GM21528 (cell line): Measurements from ENCODE around the gene MEIS2.

Source experiments
- ATAC-seq: cut with Tn5 transposase; IDR thresholded peaks from one replicate; pipeline ENCODE4 v1.9.1; 2021; ENCODE audit warnings: mild to moderate bottlenecking, moderate library complexity; ENCODE audit not compliant: unreplicated experiment, low FRiP score

The MEIS2 gene

GRCh38 chr15:36972704-36973103, 127.6 kb downstream of the MEIS2 start:
- ATAC-seq = no peak

DNA sequence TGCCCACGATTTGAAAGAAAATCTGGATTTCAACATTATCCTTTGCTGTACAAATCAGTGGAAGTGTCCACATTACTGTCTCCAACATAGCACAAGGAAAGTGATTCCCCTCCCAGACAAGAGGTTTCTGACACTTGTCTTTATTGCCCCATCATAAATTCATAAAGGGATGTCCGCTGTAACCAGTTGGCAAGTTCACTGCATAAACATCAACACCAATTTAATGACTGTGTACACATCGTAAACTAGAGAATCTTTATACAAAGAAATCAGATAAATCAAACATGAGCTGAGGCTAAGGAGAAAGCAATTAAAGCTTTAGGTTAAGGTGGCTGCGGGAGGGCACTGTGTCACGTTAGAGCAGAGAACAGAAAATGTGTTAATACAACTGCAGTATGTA, 129.8 kb downstream of the MEIS2 start:
- ATAC-seq = no peak

DNA sequence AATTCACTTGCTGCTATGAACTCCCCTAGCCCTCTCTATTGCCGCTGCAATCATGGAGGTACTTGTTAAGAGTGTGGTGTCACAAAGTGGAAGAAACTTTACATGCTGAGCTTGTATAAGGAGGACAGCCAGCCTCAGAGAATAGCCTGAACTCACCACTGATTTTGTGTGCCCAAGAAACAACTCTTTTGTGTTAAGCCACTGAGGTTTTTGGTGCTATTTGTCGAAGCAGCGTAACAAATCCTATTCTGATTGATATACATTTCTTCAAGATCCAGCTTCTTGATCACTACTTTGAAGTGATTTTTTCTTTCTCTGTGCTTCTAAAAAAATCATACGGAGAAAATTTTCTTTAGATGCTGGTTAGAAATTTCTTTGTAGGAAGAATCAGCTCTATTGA, 132.4 kb downstream of the MEIS2 start:
- ATAC-seq = no peak

DNA sequence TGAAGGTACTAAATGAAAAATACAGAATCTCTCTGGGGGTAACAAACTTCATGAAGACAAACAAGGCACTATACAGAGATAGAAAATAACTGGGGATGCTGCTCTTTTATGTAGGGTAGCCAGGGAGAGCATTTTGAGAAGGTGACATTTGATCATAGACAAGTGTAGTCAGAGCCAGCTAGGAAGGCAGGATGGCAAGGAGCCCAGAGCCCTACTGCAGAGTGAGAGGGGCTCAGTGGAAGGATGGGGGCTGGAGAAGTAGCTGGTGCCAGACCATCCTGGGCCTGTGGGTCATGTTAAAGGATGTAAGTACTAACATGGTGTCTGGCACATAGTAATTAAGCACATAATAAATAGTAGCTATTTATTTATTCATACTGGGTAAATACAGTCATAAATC, 133.6 kb downstream of the MEIS2 start:
- ATAC-seq = no peak

GRCh38 chr15:36965570-36966342, 134.6 kb downstream of the MEIS2 start:
- no peak for ATAC-seq

DNA sequence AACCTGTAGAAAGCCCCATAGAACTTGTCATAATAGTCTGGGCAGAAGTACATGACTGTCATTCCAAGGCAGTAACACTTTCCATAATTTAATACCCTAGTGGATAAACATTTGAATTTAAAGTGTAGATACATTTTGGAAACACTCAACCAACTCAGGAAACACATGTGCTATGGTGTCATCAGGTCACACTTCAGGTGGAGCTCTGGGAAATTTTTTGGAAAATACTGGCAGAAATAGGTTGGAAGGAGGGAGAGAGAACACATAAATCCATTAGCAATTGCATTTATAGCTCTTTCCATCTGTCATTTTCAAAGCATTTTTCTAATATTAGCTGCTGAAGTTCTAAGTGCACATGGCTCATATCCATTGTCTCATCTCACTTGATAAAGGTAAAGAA, 135.7 kb downstream of the MEIS2 start:
- no peak for ATAC-seq

DNA sequence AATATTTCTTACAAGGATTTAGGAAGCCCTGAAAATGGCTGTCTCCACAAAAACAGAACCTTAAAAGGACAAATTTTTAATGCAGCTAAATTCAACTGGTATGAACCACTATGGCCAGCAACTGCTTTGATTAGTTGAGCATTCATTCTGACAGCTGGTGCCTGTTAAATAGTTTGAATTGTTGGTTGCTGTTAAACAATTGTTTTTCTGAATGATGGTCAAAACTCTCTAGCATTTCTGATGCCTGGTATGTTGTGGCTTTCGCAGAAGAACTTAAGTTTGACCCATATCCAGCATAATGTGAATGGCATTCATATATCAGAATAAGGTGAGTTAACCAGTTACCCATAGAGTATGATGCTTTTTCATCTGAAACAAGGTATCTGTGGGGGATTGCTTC, 138.4 kb downstream of the MEIS2 start:
- no peak for ATAC-seq

DNA sequence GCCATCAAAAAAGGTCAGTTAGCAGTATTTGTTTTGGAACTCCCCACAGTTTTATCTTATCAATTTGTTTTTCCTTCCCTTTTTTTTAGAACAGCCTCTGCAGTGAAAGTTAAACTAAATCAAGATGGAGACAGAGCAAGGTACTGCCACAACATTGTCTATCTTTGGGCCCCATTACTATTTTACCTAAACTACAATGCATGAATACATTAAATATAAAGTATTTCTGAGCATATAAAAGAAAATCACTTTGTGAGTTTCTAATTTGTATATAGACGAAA, 139.5 kb downstream of the MEIS2 start:
- no peak for ATAC-seq

GRCh38 chr15:36960179-36960946, 140.0 kb downstream of the MEIS2 start:
- ATAC-seq = no peak

DNA sequence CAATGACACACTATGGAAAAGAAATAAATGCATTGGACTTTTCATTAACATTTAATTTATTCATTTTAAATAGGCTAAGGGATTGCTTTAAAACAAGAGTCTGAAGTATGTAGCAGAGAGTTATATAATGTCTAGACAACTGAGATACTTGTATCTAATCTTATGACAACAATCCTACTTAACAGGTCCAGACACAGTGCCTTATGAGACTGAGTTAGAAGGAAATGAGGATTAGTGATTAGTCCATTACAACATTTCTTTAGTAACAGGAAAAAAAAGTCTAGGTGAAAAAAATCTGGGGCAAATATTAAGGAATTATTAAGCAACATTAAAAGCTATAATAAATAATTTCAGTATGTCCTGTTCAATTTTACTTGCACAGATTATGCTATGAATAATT, 140.6 kb downstream of the MEIS2 start:
- ATAC-seq = no peak

- ATAC-seq = no peak
Measured at GRCh38 chr15:36958606-36959005, 141.7 kb downstream of the MEIS2 start.

DNA sequence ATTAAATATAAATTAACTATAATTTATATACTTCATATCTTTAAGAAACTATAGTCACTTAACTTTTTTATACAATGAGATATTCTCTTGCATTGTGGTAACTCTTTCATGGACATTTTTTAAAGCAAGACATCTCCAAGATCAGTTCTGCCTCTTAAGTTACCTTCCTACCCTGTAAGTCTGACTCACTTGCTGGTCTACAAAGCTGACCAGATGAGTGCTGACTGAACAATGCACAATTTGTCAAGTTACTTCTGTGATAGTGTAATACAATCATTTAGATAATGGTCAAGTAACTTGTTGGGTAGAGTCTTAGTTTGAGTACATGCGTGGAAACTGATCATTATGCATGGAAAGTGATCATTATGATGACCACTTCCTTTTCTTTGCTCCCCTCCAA, 145.9 kb downstream of the MEIS2 start:
- no peak for ATAC-seq

GRCh38 chr15:36953346-36953745, 147.0 kb downstream of the MEIS2 start:
- ATAC-seq = no peak

- ATAC-seq = no peak
Measured at GRCh38 chr15:36951731-36952247, 148.6 kb downstream of the MEIS2 start.

- ATAC-seq = no peak
Measured at GRCh38 chr15:36950371-36950770, 150.0 kb downstream of the MEIS2 start.

DNA sequence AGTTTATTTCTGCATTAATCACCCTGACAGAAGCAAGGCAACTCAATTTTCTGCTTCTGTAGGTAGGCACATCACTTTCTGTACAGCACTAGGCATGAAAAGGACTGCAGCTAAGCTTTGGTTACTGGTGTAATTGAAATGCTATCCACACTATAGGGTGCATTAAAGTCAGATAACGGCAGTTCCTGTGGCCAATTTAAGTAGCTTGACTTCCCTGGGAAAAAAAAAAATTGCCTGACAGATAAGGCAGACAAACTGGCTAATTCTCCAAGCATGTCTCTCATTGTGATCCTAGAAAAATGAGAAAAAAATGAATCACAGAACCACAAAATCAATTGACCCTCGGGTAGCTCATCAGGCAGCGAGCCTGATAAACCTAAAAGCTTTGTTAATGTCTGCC, 151.4 kb downstream of the MEIS2 start:
- ATAC-seq = no peak

- ATAC-seq = no peak
Measured at GRCh38 chr15:36947035-36947719, 153.2 kb downstream of the MEIS2 start.

DNA sequence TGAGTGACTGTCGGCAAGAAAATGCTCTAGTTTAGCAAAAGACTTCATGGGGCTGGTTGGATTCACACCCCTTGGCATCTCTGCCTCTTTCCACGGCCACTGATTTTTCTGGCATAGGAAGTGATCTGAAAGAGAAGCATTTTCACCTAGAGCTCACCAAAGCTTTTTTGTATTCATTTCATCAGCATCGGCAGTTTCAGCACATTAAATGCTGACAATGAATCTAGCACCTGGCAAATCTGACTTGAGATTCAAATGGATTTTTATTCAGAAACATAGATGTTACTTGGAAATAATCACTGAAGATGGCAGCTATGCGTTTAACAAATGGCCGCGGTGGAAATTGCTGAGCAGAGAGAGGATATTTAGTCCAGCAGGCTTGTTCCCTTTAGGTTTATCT, 155.9 kb downstream of the MEIS2 start:
- ATAC-seq = no peak

- ATAC-seq = no peak
Measured at GRCh38 chr15:36943508-36944361, 156.6 kb downstream of the MEIS2 start.

DNA sequence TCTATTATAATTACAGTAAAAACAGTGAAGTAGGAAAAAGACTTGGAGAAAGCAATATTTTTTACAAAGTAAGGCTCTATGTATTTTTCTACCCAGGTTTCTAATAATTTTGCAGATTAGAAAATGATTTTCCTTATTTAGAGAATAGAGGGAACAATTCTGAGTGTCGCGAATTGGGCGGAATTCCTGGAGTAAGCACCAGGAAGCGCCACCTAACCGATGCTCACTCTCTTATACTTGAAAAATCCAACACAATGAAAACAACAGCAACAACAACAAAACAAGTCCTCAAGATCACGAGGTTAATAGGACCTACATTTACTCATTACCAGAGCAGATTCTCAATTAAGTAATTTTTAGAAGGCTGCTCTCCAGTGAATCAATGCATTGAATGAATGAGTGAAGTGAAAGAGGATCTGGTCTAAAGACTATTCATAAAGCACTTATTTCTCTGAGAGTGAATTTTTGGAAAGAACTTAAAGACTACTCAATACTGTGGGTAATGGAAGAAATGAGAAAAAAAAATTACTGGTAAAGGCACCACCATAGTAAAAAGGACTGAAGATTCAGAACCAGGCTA, 158.0 kb downstream of the MEIS2 start:
- no peak for ATAC-seq
